ENCODE data around the gene PTPN4.
"Not testable (repeated sequence)": the region's sequence is repeated elsewhere in the genome, so short reads cannot be mapped to it uniquely, and the experiment has no call there.

Gene PTPN4

GRCh38 chr2:120013597-120014223 is 254.0 kb downstream of the PTPN4 start:
- peak overlapping the region; percentile 92 for H3K9ac ChIP-seq (ENCODE audit: insufficient read length, low read depth)
- H3K4me1 ChIP-seq (ENCODE audit: insufficient read depth, insufficient read length), result no peaks in the 10 kb centered on the region
- DNase-seq (ENCODE audit: low read depth, low spot score), result peak; percentile 22
- no peaks in the 10 kb centered on the region for H3K36me3 ChIP-seq (ENCODE audit: insufficient read depth, insufficient read length, low read length)
- peak overlapping the region; percentile 55 for H3K4me3 ChIP-seq (ENCODE audit: insufficient read length, low read depth)
- peaks cover 18% of the 10 kb centered on the region for H3K27me3 ChIP-seq (ENCODE audit: insufficient read depth, insufficient read length)
- no peak for TF ChIP-seq SUZ12 (IDR thresholded peaks at IDR 0.05; ENCODE audit: extremely low read depth, insufficient read depth, insufficient read length)
- no peak for TF ChIP-seq ZNF274 (IDR thresholded peaks at IDR 0.05; ENCODE audit: low read depth, low read length)
- no peak for TF ChIP-seq YY1 (IDR thresholded peaks at IDR 0.05; ENCODE audit: insufficient read depth, insufficient read length)
- H3K9me3 ChIP-seq (ENCODE audit: insufficient read depth, low read length), result no peaks in the 10 kb centered on the region

DNA sequence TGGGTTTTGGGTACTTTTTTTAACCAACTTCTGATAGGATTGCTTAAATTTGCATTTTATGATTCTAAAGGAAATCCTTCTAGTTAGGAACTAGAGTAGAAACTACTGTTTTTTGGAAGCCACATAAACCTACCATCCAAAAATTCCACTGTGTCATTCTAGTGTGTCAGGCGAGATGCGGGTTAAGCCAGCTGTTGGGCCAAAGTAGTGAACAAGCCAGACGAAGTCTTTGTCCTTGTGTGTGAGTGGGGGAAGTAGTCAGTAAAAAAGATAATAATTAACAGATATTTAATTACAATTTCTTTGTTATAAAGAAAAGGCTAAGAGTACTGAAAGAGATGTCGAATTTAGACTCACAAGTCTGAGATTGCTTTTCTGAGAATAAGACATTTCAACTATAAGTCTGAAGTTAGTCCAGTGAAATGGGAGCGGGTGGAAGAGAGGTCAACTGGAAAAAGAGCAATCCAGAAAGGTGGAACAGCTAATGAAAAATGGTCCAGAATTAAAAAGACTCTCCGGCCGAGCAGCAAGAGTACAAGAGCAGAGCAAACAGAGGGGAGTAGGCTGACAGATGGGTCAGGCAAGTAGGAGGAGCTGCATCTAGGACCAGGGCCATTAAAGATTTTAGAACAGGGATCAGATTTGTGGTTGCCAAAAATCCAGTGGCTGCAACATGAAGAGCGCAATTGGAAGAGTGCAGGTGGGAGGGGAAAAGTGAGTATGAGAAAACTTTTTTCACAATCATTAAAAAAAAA is 254.7 kb downstream of the PTPN4 start:
- Histone ChIP-seq H3K9me3 (ENCODE audit: insufficient read depth, low read length) (no peaks in the 10 kb centered on the region), H3K27me3 (ENCODE audit: insufficient read depth, insufficient read length) (peaks cover 18% of the 10 kb centered on the region), H3K36me3 (ENCODE audit: insufficient read depth, insufficient read length, low read length) (peaks cover 6% of the 10 kb centered on the region), H3K4me3 (ENCODE audit: insufficient read length, low read depth) (peak overlapping the region; percentile 55), H3K9ac (ENCODE audit: insufficient read length, low read depth) (no peak overlapping the region), H3K4me1 (ENCODE audit: insufficient read depth, insufficient read length) (no peaks in the 10 kb centered on the region)
- DNase-seq (ENCODE audit: low read depth, low spot score), result no peak
- no peak for TF ChIP-seq ZNF274 (IDR thresholded peaks at IDR 0.05; ENCODE audit: low read depth, low read length)
- TF ChIP-seq YY1 (IDR thresholded peaks at IDR 0.05; ENCODE audit: insufficient read depth, insufficient read length), result no peak
- no peak for TF ChIP-seq SUZ12 (IDR thresholded peaks at IDR 0.05; ENCODE audit: extremely low read depth, insufficient read depth, insufficient read length)

- DNase-seq (ENCODE audit: low read depth, low spot score), result no peak
- no peaks in the 10 kb centered on the region for H3K4me1 ChIP-seq (ENCODE audit: insufficient read depth, insufficient read length)
- TF ChIP-seq YY1 (IDR thresholded peaks at IDR 0.05; ENCODE audit: insufficient read depth, insufficient read length) (no peak), ZNF274 (IDR thresholded peaks at IDR 0.05; ENCODE audit: low read depth, low read length) (no peak), SUZ12 (IDR thresholded peaks at IDR 0.05; ENCODE audit: extremely low read depth, insufficient read depth, insufficient read length) (no peak)
- no peaks in the 10 kb centered on the region for H3K9me3 ChIP-seq (ENCODE audit: insufficient read depth, low read length)
- H3K27me3 ChIP-seq (ENCODE audit: insufficient read depth, insufficient read length), result peaks cover 9% of the 10 kb centered on the region
- H3K9ac ChIP-seq (ENCODE audit: insufficient read length, low read depth), result no peak overlapping the region
- H3K4me3 ChIP-seq (ENCODE audit: insufficient read length, low read depth), result no peak overlapping the region
- peaks cover 6% of the 10 kb centered on the region for H3K36me3 ChIP-seq (ENCODE audit: insufficient read depth, insufficient read length, low read length)
These were observed 257.1 kb downstream of the PTPN4 start for GRCh38 chr2:120016800-120017199.

DNA sequence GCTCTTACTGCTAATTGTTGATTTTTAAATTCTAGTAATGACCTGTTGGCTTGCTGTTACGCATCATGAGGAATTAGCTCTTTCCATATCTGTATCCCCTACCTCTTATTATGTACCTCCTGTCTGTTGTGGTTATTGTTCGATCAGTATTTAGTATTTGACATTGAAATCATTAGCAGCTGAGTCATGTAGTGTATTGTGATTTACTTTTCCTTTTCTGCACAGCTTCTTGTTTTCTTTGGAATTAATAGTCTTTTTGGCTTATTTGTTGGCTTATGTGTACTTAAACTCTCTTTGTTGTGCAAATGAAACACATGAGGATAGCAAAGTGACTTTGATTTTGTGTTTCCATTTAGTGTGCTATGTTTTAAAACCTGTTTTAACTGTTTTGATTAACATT is 257.5 kb downstream of the PTPN4 start:
- no peak for TF ChIP-seq YY1 (IDR thresholded peaks at IDR 0.05; ENCODE audit: insufficient read depth, insufficient read length)
- no peak for TF ChIP-seq ZNF274 (IDR thresholded peaks at IDR 0.05; ENCODE audit: low read depth, low read length)
- no peak for TF ChIP-seq SUZ12 (IDR thresholded peaks at IDR 0.05; ENCODE audit: extremely low read depth, insufficient read depth, insufficient read length)
- H3K9ac ChIP-seq (ENCODE audit: insufficient read length, low read depth), result no peak overlapping the region
- H3K27me3 ChIP-seq (ENCODE audit: insufficient read depth, insufficient read length), result peaks cover 5% of the 10 kb centered on the region
- H3K4me1 ChIP-seq (ENCODE audit: insufficient read depth, insufficient read length), result no peaks in the 10 kb centered on the region
- no peaks in the 10 kb centered on the region for H3K9me3 ChIP-seq (ENCODE audit: insufficient read depth, low read length)
- no peak overlapping the region for H3K4me3 ChIP-seq (ENCODE audit: insufficient read length, low read depth)
- H3K36me3 ChIP-seq (ENCODE audit: insufficient read depth, insufficient read length, low read length), result peaks cover 6% of the 10 kb centered on the region
- no peak for DNase-seq (ENCODE audit: low read depth, low spot score)

DNA sequence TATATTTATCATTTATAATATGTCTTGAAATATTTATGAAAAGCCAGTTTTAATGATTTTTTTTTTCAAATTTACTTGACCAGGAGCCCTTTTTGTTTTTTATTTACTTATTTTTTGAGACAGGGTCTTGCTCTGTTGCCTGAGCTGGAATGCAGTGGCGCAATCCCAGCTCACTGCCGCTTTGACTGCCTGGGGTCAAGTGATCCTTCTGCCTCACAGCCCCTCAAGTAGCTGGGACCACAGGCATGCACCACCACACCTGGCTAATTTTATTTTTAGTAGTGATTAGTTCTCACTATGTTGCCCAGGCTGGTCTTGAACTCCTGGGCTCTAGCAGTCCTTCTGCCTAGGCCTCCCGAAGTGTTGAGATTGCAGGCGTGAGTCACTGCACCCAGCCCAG is 258.8 kb downstream of the PTPN4 start:
- TF ChIP-seq SUZ12 (IDR thresholded peaks at IDR 0.05; ENCODE audit: extremely low read depth, insufficient read depth, insufficient read length) (no peak), ZNF274 (IDR thresholded peaks at IDR 0.05; ENCODE audit: low read depth, low read length) (no peak), YY1 (IDR thresholded peaks at IDR 0.05; ENCODE audit: insufficient read depth, insufficient read length) (no peak)
- Histone ChIP-seq H3K4me3 (ENCODE audit: insufficient read length, low read depth) (no peak overlapping the region), H3K9me3 (ENCODE audit: insufficient read depth, low read length) (no peaks in the 10 kb centered on the region), H3K27me3 (ENCODE audit: insufficient read depth, insufficient read length) (peaks cover 5% of the 10 kb centered on the region), H3K4me1 (ENCODE audit: insufficient read depth, insufficient read length) (no peaks in the 10 kb centered on the region), H3K9ac (ENCODE audit: insufficient read length, low read depth) (no peak overlapping the region), H3K36me3 (ENCODE audit: insufficient read depth, insufficient read length, low read length) (peaks cover 6% of the 10 kb centered on the region)
- DNase-seq (ENCODE audit: low read depth, low spot score), result no peak

DNA sequence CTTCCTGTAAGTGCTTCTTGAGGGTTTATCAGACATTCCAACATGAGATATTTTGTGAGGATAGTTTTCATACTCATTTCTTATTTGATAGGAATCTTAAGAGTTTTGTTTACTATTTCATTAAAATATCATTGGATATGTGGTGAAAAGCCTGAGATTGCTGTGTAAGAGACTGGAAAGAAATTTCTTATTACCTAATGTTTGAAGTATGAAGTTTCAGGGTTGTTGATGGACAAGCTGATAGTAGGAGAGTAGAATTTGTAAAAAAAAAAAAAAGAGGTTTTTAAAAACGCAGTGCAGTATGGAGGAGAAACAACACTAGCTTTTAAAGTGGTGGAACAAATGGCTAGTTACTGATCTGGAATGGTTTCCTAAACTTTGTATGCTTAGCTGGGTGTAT is 260.8 kb downstream of the PTPN4 start:
- H3K4me1 ChIP-seq (ENCODE audit: insufficient read depth, insufficient read length), result no peaks in the 10 kb centered on the region
- H3K36me3 ChIP-seq (ENCODE audit: insufficient read depth, insufficient read length, low read length), result peaks cover 6% of the 10 kb centered on the region
- no peak for DNase-seq (ENCODE audit: low read depth, low spot score)
- no peaks in the 10 kb centered on the region for H3K9me3 ChIP-seq (ENCODE audit: insufficient read depth, low read length)
- H3K9ac ChIP-seq (ENCODE audit: insufficient read length, low read depth), result no peak overlapping the region
- H3K27me3 ChIP-seq (ENCODE audit: insufficient read depth, insufficient read length), result no peaks in the 10 kb centered on the region
- TF ChIP-seq SUZ12 (IDR thresholded peaks at IDR 0.05; ENCODE audit: extremely low read depth, insufficient read depth, insufficient read length), result no peak
- no peak for TF ChIP-seq YY1 (IDR thresholded peaks at IDR 0.05; ENCODE audit: insufficient read depth, insufficient read length)
- TF ChIP-seq ZNF274 (IDR thresholded peaks at IDR 0.05; ENCODE audit: low read depth, low read length), result no peak
- no peak overlapping the region for H3K4me3 ChIP-seq (ENCODE audit: insufficient read length, low read depth)

GRCh38 chr2:120022505-120022904 is 262.8 kb downstream of the PTPN4 start:
- H3K36me3 ChIP-seq (ENCODE audit: insufficient read depth, insufficient read length, low read length); DNase-seq (ENCODE audit: low read depth, low spot score): not testable (repeated sequence)

More at GRCh38 chr2:120022505-120022904, 262.8 kb downstream of the PTPN4 start:
- not testable (repeated sequence) for H3K4me1 ChIP-seq (ENCODE audit: insufficient read depth, insufficient read length); H3K9ac ChIP-seq (ENCODE audit: insufficient read length, low read depth); H3K9me3 ChIP-seq (ENCODE audit: insufficient read depth, low read length); H3K4me3 ChIP-seq (ENCODE audit: insufficient read length, low read depth); H3K27me3 ChIP-seq (ENCODE audit: insufficient read depth, insufficient read length)

Data from NT2/D1 (cell line).